GM12878 (cell line): ENCODE results near the gene MPP2.

Experiments
- CTCF ChIP-seq, 3 experiments: IDR thresholded peaks in 2 of 3; conservative IDR thresholded peaks in 1 of 3; 2 replicates each; pipeline ENCODE4 v1.5.1; 2011; ENCODE audit warnings: low read depth in 3 of 3, low read length in 3 of 3, mild to moderate bottlenecking in 3 of 3, control low read depth in 2 of 3, moderate library complexity in 2 of 3, inconsistent platforms in 1 of 3, mixed read lengths in 1 of 3; ENCODE audit not compliant: control insufficient read depth in 2 of 3, insufficient read depth in 1 of 3; ENCODE audit errors: extremely low read depth in 1 of 3
- EZH2 ChIP-seq: IDR thresholded peaks from 2 replicates; pipeline ENCODE4 v1.6.1; 2012; ENCODE audit warnings: low read depth, mild to moderate bottlenecking, control low read depth, inconsistent platforms, low read length, borderline replicate concordance; ENCODE audit not compliant: control insufficient read depth
- NFYB ChIP-seq: IDR thresholded peaks from 2 replicates; pipeline ENCODE4 v1.6.1; 2011; ENCODE audit warnings: low read depth, mild to moderate bottlenecking, low read length, improper control_type of control experiment, moderate library complexity; ENCODE audit not compliant: insufficient read depth
- PRDM15 ChIP-seq: fragments of 450-650 bp; formaldehyde crosslinking; IDR thresholded peaks from 2 replicates; pipeline ENCODE4 v1.4.0; 2020; ENCODE audit warnings: mild to moderate bottlenecking, moderate library complexity
- SMAD1 ChIP-seq: fragments of 450-650 bp; IDR thresholded peaks from 2 replicates; pipeline ENCODE4 v1.6.1; 2018; ENCODE audit warnings: mild to moderate bottlenecking, low read depth; ENCODE audit not compliant: partially characterized antibody

GRCh38 chr17:43860077-43860725 is 47.1 kb downstream of the MPP2 start:
- TF ChIP-seq CTCF (IDR thresholded peaks at IDR 0.05 in 2 of 3, conservative IDR thresholded peaks at IDR 0.05 in 1 of 3; ENCODE audit: control insufficient read depth in 2 of 3, extremely low read depth in 1 of 3, insufficient read depth in 1 of 3, low read depth in 3 of 3, low read length in 3 of 3) (no peak), NFYB (no peak), SMAD1 (no peak), EZH2 (no peak), PRDM15 (no peak)
